K562 (cell line): ENCODE measurements around the gene NOCT. TPM values are rescaled to one million over a fixed set of nuclear protein-coding genes. Genes with fewer than 3 reads are reported as not detected.

Experiments used
- EHMT2 ChIP-seq: fragments of 450-650 bp; IDR thresholded peaks from 2 replicates; pipeline ENCODE4 v1.6.1; 2018; ENCODE audit warnings: antibody characterized with exemption
- FOXO4 ChIP-seq: fragments of 450-650 bp; formaldehyde crosslinking; IDR thresholded peaks from 2 replicates; pipeline ENCODE4 v1.4.0; 2020; ENCODE audit warnings: mild to moderate bottlenecking, moderate library complexity
- GATA2 ChIP-seq: sonication (generic); formaldehyde crosslinking; IDR thresholded peaks from 2 replicates; pipeline ENCODE4 v1.4.0; 2020; ENCODE audit warnings: mild to moderate bottlenecking, missing genetic modification reagents
- POLR2AphosphoS2 ChIP-seq: IDR thresholded peaks from 2 replicates; pipeline ENCODE4 v1.6.1; 2012; ENCODE audit warnings: low read length, improper control_type of control experiment
- RBM39 ChIP-seq: fragments of 200-400 bp; formaldehyde crosslinking; optimal IDR thresholded peaks from 2 replicates; pipeline ENCODE3; 2018; ENCODE audit warnings: low read depth, low read length
- RERE ChIP-seq: sonication (generic); formaldehyde crosslinking; IDR thresholded peaks from 2 replicates; pipeline ENCODE4 v1.8.0; 2023; ENCODE audit warnings: missing genetic modification reagents, mild to moderate bottlenecking, borderline replicate concordance
- SIN3A ChIP-seq, 2 experiments: fragments of 150-350 bp in 1 of 2; IDR thresholded peaks; 2 replicates each; pipeline ENCODE4 v1.6.1; 2011 to 2016; ENCODE audit warnings: borderline replicate concordance in 2 of 2, low read depth in 2 of 2, low read length in 2 of 2, mild to moderate bottlenecking in 2 of 2, moderate library complexity in 2 of 2; ENCODE audit not compliant: control insufficient read depth in 1 of 2
- SIX5 ChIP-seq, 2 experiments: IDR thresholded peaks; 2 replicates each; pipeline ENCODE4 v1.6.1; 2011; ENCODE audit warnings: low read length in 2 of 2, borderline replicate concordance in 1 of 2, low read depth in 1 of 2, mild to moderate bottlenecking in 1 of 2, moderate library complexity in 1 of 2; ENCODE audit not compliant: insufficient read depth in 1 of 2
- SMARCE1 ChIP-seq: fragments of 450-650 bp; IDR thresholded peaks from 2 replicates; pipeline ENCODE4 v1.7.1; 2016; ENCODE audit warnings: mild to moderate bottlenecking
- ZKSCAN1 ChIP-seq: fragments of 150-350 bp; IDR thresholded peaks from 2 replicates; pipeline ENCODE4 v1.6.1; 2016; ENCODE audit warnings: low read depth, low read length
- ZNF436 ChIP-seq: fragments of 250-450, 450-650 bp; sonication (Bioruptor Pico); formaldehyde crosslinking; IDR thresholded peaks from 2 replicates; pipeline ENCODE4 v1.7.0; 2020; ENCODE audit warnings: mild to moderate bottlenecking
- ZNF609 ChIP-seq: sonication (generic); formaldehyde crosslinking; IDR thresholded peaks from 2 replicates; pipeline ENCODE4 v1.8.1; 2023; ENCODE audit warnings: missing genetic modification reagents, mild to moderate bottlenecking, borderline replicate concordance
- polyA plus RNA-seq, 8 experiments: library from polyadenylated mRNA; depleted of rRNA in 4 of 8; stranded (reverse) in 5 of 8; unstranded in 3 of 8; fragments of >200 nt; fragmentation: Nextera tagmentation in 2 of 8; fragmentation: Illumina TruSeq in 1 of 8; extraction: Ambion mirVana in 2 of 8; extraction: Trizol in 1 of 8; gene quantifications; 2 replicates each; pipeline versions ENCODE4 v1.2.1 to v1.2.3, GENCODE V29; 2011 to 2014; ENCODE audit warnings: inconsistent platforms in 1 of 8, missing spikeins in 1 of 8
- total RNA-seq, 7 experiments: library from RNA; depleted of rRNA in 6 of 7; stranded (reverse); fragments of >200 nt in 6 of 7; fragmentation: Illumina TruSeq in 2 of 7; extraction: Trizol in 2 of 7; gene quantifications; 2 replicates each; pipeline versions ENCODE4 v1.2.1 to v1.2.3, GENCODE V29; 2011 to 2021; ENCODE audit warnings: low replicate concordance in 1 of 7

Gene NOCT
- total and polyA plus RNA-seq, 9 of the 15 experiments (the other 6 are each of a cell fraction or from before 2014, with no cell fraction given) = 1.3 to 20.2 (median 11.1) TPM

- TF ChIP-seq ZNF436 (CRISPR knock-in tag) (no peak), SIX5 (IDR thresholded peaks at IDR 0.05; ENCODE audit: borderline replicate concordance in 1 of 2, insufficient read depth in 1 of 2, low read depth in 1 of 2, low read length in 2 of 2) (no peak), SIN3A (IDR thresholded peaks at IDR 0.05; ENCODE audit: borderline replicate concordance in 2 of 2, control insufficient read depth in 1 of 2, low read depth in 2 of 2, low read length in 2 of 2) (peak; percentile 94 to 98; a peak in 3 of 4 replicates), ZKSCAN1 (no peak), EHMT2 (no peak), RERE (CRISPR knock-in tag) (no peak), SMARCE1 (0 out of 2 replicates have a peak, but pooled peaks have one; percentile 33), RBM39 (no peak), FOXO4 (CRISPR knock-in tag) (no peak), GATA2 (CRISPR knock-in tag) (no peak), ZNF609 (no peak; the same call in 1 of the 2 replicates), POLR2AphosphoS2 (peak; percentile 57; the same call in 1 of the 2 replicates)
These were observed 67.4 kb downstream of the NOCT start (continued) for GRCh38 chr4:139082750-139083606.
